Sigmoid colon (tissue), 7 donors: ENCODE results near the gene GAREM1. TPM values are rescaled to one million over a fixed set of nuclear protein-coding genes. Genes with fewer than 3 reads are reported as not detected.

Experiments
- DNase-seq: peaks from one replicate; pipeline ENCODE4 v3.0.0-alpha.2; 2019
- H3K27ac ChIP-seq, 4 donors: fragments of 200-600 bp; sonication (generic); one replicate each; pipeline ENCODE4 v1.5.1; 2016 to 2019; ENCODE audit warnings: mild to moderate bottlenecking in 1 of 4
- H3K27me3 ChIP-seq, 3 donors: fragments of 200-600 bp; sonication (generic); one replicate each; pipeline ENCODE4 v1.5.1; 2019; ENCODE audit warnings: mild to moderate bottlenecking in 1 of 3
- H3K36me3 ChIP-seq, 4 donors: fragments of 200-600 bp; sonication (generic); one replicate each; pipeline ENCODE4 v1.5.1; 2016 to 2019
- H3K4me1 ChIP-seq, 4 donors: fragments of 200-600 bp; sonication (generic); one replicate each; pipeline ENCODE4 v1.5.1; 2017 to 2019
- H3K4me3 ChIP-seq, 4 donors: fragments of 200-600 bp; sonication (generic); one replicate each; pipeline ENCODE4 v1.5.1; 2017 to 2019; ENCODE audit warnings: mild to moderate bottlenecking in 2 of 4, moderate library complexity in 1 of 4
- H3K9me3 ChIP-seq, 4 donors: fragments of 200-600 bp in 3 of 4; sonication (generic) in 3 of 4; one replicate each; pipeline versions ENCODE4 v1.5.1 to v1.6.1; 2013 to 2019
- CTCF ChIP-seq, 4 experiments: fragments of 450-650 bp in 3 of 4; fragments of 200-600 bp in 1 of 4; IDR thresholded peaks; one replicate each; pipeline ENCODE4 v1.5.1; 2016 to 2019; ENCODE audit warnings: antibody characterized with exemption in 4 of 4, mild to moderate bottlenecking in 3 of 4, moderate library complexity in 2 of 4
- EP300 ChIP-seq, 4 donors: sonication (generic); formaldehyde crosslinking; IDR thresholded peaks; one replicate each; pipeline ENCODE4 v1.6.1; 2017; ENCODE audit warnings: antibody characterized with exemption in 4 of 4
- POLR2A ChIP-seq, 2 donors: fragments of 450-650 bp; IDR thresholded peaks; one replicate each; pipeline ENCODE4 v1.6.1; 2016; ENCODE audit warnings: antibody characterized with exemption in 2 of 2, mild to moderate bottlenecking in 2 of 2, moderate library complexity in 2 of 2
- POLR2AphosphoS5 ChIP-seq, 4 donors: sonication (generic); formaldehyde crosslinking; IDR thresholded peaks; one replicate each; pipeline ENCODE4 v1.6.1; 2017; ENCODE audit warnings: antibody characterized with exemption in 4 of 4
- WGBS, 2 donors: extraction: QIAGEN DNeasy Blood & Tissue Kit; methylation state at CpG; one replicate each; pipeline ENCODE4 v1.1.7; 2013; 5-methylcytosine and 5-hydroxymethylcytosine counted together
- intact Hi-C: fragments of 100-400 bp; cut with DNase I; formaldehyde crosslinking; loops from one replicate; pipeline ENCODE4 v1.15.1; 2023
- polyA plus RNA-seq, 3 donors: library from polyadenylated mRNA; stranded (reverse); fragments of 200-250 nt; gene quantifications; one replicate each; pipeline ENCODE4 v1.2.3, GENCODE V29; 2013
- total RNA-seq, 4 donors: library from RNA; depleted of rRNA; stranded (reverse); fragments of >200 nt; gene quantifications; one replicate each; pipeline ENCODE4 v1.1.0, GENCODE V29; 2016
- donor health status: healthy with polysubstance abuse.
- donor health status: Bipolar disorder and iron deficiency.
- donor health status: healthy.

Gene GAREM1
- total and polyA plus RNA-seq, 7 donors, result 4.9 to 11.8 (median 6.6) TPM

- H3K27ac ChIP-seq, result peak overlapping the region in 1 of 4 donors; percentile 12
- peak; percentile 63 for DNase-seq
Measured at GRCh38 chr18:32422201-32422600, 48.5 kb downstream of the GAREM1 start.

GRCh38 chr18:32420084-32420750, 50.5 kb downstream of the GAREM1 start:
- Histone ChIP-seq H3K4me1 (peaks cover 0 to 48% (median 25%) of the 10 kb centered on the region in 4 donors), H3K27ac (no peak overlapping the region)

More at GRCh38 chr18:32422201-32422600, 48.5 kb downstream of the GAREM1 start:
- H3K9me3 ChIP-seq, result no peaks in the 10 kb centered on the region
- intact Hi-C loops, result no loop called here
- WGBS, 2 donors, result 92 to 96% methylated on average over 3 of the region's 3 CpGs
- peaks cover 0 to 56% (median 32%) of the 10 kb centered on the region in 4 donors for H3K4me1 ChIP-seq
- no peaks in the 10 kb centered on the region for H3K27me3 ChIP-seq
- TF ChIP-seq EP300 (IDR thresholded peaks at IDR 0.05) (no peak), POLR2A (IDR thresholded peaks at IDR 0.05) (no peak), POLR2AphosphoS5 (IDR thresholded peaks at IDR 0.05) (no peak), CTCF (IDR thresholded peaks at IDR 0.05) (no peak)
- no peak overlapping the region for H3K4me3 ChIP-seq
- H3K36me3 ChIP-seq, result no peaks in the 10 kb centered on the region

GRCh38 chr18:32418148-32418547, 52.5 kb downstream of the GAREM1 start:
- no peaks in the 10 kb centered on the region for H3K9me3 ChIP-seq
- 78 to 91% methylated on average over 5 of the region's 5 CpGs for WGBS, 2 donors
- H3K36me3 ChIP-seq, result no peaks in the 10 kb centered on the region
- no peak for DNase-seq
- H3K4me1 ChIP-seq, result peaks cover 0 to 28% (median 9%) of the 10 kb centered on the region in 4 donors
- no peak overlapping the region for H3K4me3 ChIP-seq
- intact Hi-C loops, result no loop called here
- no peaks in the 10 kb centered on the region for H3K27me3 ChIP-seq
- TF ChIP-seq EP300 (IDR thresholded peaks at IDR 0.05) (no peak), POLR2AphosphoS5 (IDR thresholded peaks at IDR 0.05) (no peak), POLR2A (IDR thresholded peaks at IDR 0.05) (no peak), CTCF (IDR thresholded peaks at IDR 0.05) (no peak)
- no peak overlapping the region for H3K27ac ChIP-seq

More at GRCh38 chr18:32420084-32420750, 50.5 kb downstream of the GAREM1 start:
- no peak for DNase-seq
- Histone ChIP-seq H3K36me3 (no peaks in the 10 kb centered on the region), H3K4me3 (no peak overlapping the region), H3K9me3 (no peaks in the 10 kb centered on the region), H3K27me3 (no peaks in the 10 kb centered on the region)
- WGBS, 2 donors, result 67 to 83% methylated on average over 5 of the region's 5 CpGs
- intact Hi-C loops, result no loop called here
- no peak for TF ChIP-seq EP300 (IDR thresholded peaks at IDR 0.05)
- TF ChIP-seq CTCF (IDR thresholded peaks at IDR 0.05), result no peak
- TF ChIP-seq POLR2A (IDR thresholded peaks at IDR 0.05), result no peak
- no peak for TF ChIP-seq POLR2AphosphoS5 (IDR thresholded peaks at IDR 0.05)

- H3K27ac ChIP-seq, result no peak overlapping the region
- no peaks in the 10 kb centered on the region for H3K36me3 ChIP-seq
- no peak overlapping the region for H3K4me3 ChIP-seq
- DNase-seq, result no peak
- H3K9me3 ChIP-seq, result no peaks in the 10 kb centered on the region
- WGBS, 2 donors, result 71 to 74% methylated on average over 2 of the region's 2 CpGs
- no peaks in the 10 kb centered on the region for H3K27me3 ChIP-seq
- intact Hi-C loops, result no loop called here
- TF ChIP-seq CTCF (IDR thresholded peaks at IDR 0.05) (no peak), POLR2AphosphoS5 (IDR thresholded peaks at IDR 0.05) (no peak), POLR2A (IDR thresholded peaks at IDR 0.05) (no peak), EP300 (IDR thresholded peaks at IDR 0.05) (no peak)
- H3K4me1 ChIP-seq, result peaks cover 0 to 16% (median 9%) of the 10 kb centered on the region in 4 donors
Measured at GRCh38 chr18:32405588-32405987, 65.1 kb downstream of the GAREM1 start.
